K562 (cell line): Measurements from ENCODE around the gene RHBDL3. TPM values are rescaled to one million over a fixed set of nuclear protein-coding genes. Genes with fewer than 3 reads are reported as not detected.

Experiments used
- ARID1B ChIP-seq: fragments of 450-650 bp; IDR thresholded peaks from 2 replicates; pipeline ENCODE4 v1.6.1; 2016; ENCODE audit warnings: antibody characterized with exemption, mild to moderate bottlenecking, inconsistent platforms
- ARID3B ChIP-seq: fragments of 250-450 bp; sonication (Bioruptor Pico); IDR thresholded peaks from 2 replicates; pipeline ENCODE4 v1.4.0; 2020; ENCODE audit warnings: borderline replicate concordance
- CXXC5 ChIP-seq: fragments of 250-450 bp; sonication (Bioruptor Pico); IDR thresholded peaks from 2 replicates; pipeline ENCODE4 v1.8.0; 2022; ENCODE audit warnings: inconsistent platforms, mild to moderate bottlenecking, moderate library complexity
- ELF2 ChIP-seq: fragments of 250-450 bp; sonication (Bioruptor Pico); IDR thresholded peaks from 2 replicates; pipeline ENCODE4 v1.5.0; 2021; ENCODE audit warnings: mild to moderate bottlenecking
- ETV1 ChIP-seq: fragments of 450-650 bp; conservative IDR thresholded peaks from 2 replicates; pipeline ENCODE4 v1.6.1; 2016; ENCODE audit warnings: missing genetic modification characterization, control low read depth, low read depth, missing compliant biosample characterization
- JUN ChIP-seq, 2 experiments: sonication (generic) in 1 of 2; formaldehyde crosslinking in 1 of 2; IDR thresholded peaks; 2 replicates each; pipeline versions ENCODE4 v1.6.1 to v1.8.0; 2012 to 2022; ENCODE audit warnings: borderline replicate concordance in 2 of 2, mild to moderate bottlenecking in 2 of 2, improper control_type of control experiment in 1 of 2, low read depth in 1 of 2, low read length in 1 of 2, missing genetic modification reagents in 1 of 2
- MAFF ChIP-seq: IDR thresholded peaks from 2 replicates; pipeline ENCODE4 v1.6.1; 2012; ENCODE audit warnings: low read length, improper control_type of control experiment
- MYNN ChIP-seq, 2 experiments: sonication (generic); formaldehyde crosslinking in 1 of 2; IDR thresholded peaks; 2 replicates each; pipeline versions ENCODE4 v1.5.0 to v1.6.1; 2016 to 2020; ENCODE audit warnings: antibody characterized with exemption in 1 of 2, missing genetic modification reagents in 1 of 2
- NEUROD1 ChIP-seq: fragments of 150-350 bp; IDR thresholded peaks from 2 replicates; pipeline ENCODE4 v1.6.1; 2014; ENCODE audit warnings: borderline replicate concordance, low read length, low read depth; ENCODE audit not compliant: partially characterized antibody
- OTX1 ChIP-seq: fragments of 450-650 bp; formaldehyde crosslinking; IDR thresholded peaks from 2 replicates; pipeline ENCODE4 v1.4.0; 2022; ENCODE audit warnings: mild to moderate bottlenecking
- PML ChIP-seq: IDR thresholded peaks from 2 replicates; pipeline ENCODE4 v1.6.1; 2012; ENCODE audit warnings: low read length, inconsistent platforms
- POLR2A ChIP-seq: fragments of 450-650 bp; conservative IDR thresholded peaks from 2 replicates; pipeline ENCODE4 v1.6.1; 2016
- RNF219 ChIP-seq: fragments of 250-450 bp; sonication (Bioruptor Pico); IDR thresholded peaks from 2 replicates; pipeline ENCODE4 v1.5.0; 2022; ENCODE audit warnings: mild to moderate bottlenecking
- SETDB1 ChIP-seq: IDR thresholded peaks from one replicate; pipeline ENCODE4 v1.6.1; 2012; ENCODE audit warnings: low read length, control low read depth, inconsistent platforms
- SIN3A ChIP-seq, 2 experiments: fragments of 150-350 bp in 1 of 2; IDR thresholded peaks; 2 replicates each; pipeline ENCODE4 v1.6.1; 2011 to 2016; ENCODE audit warnings: borderline replicate concordance in 2 of 2, low read depth in 2 of 2, low read length in 2 of 2, mild to moderate bottlenecking in 2 of 2, moderate library complexity in 2 of 2; ENCODE audit not compliant: control insufficient read depth in 1 of 2
- SMAD4 ChIP-seq: fragments of 250-450 bp; sonication (Bioruptor Pico); conservative IDR thresholded peaks from 2 replicates; pipeline ENCODE4 v1.8.0; 2021; ENCODE audit warnings: inconsistent platforms, mild to moderate bottlenecking, moderate library complexity
- SUPT5H ChIP-seq: fragments of 450-650 bp; IDR thresholded peaks from 2 replicates; pipeline ENCODE4 v1.6.1; 2016
- TAL1 ChIP-seq: fragments of 450-650 bp; IDR thresholded peaks from 2 replicates; pipeline ENCODE4 v1.6.1; 2016; ENCODE audit warnings: mild to moderate bottlenecking
- TOE1 ChIP-seq, 2 experiments: fragments of 450-650 bp in 1 of 2; sonication (generic) in 1 of 2; formaldehyde crosslinking in 1 of 2; IDR thresholded peaks; 2 replicates each; pipeline versions ENCODE4 v1.7.1 to v1.8.0; 2016 to 2022; ENCODE audit warnings: borderline replicate concordance in 2 of 2, mild to moderate bottlenecking in 2 of 2, antibody characterized with exemption in 1 of 2, inconsistent platforms in 1 of 2, low read depth in 1 of 2, missing genetic modification reagents in 1 of 2, moderate library complexity in 1 of 2
- ZBTB49 ChIP-seq: sonication (generic); formaldehyde crosslinking; IDR thresholded peaks from 2 replicates; pipeline ENCODE4 v1.8.0; 2022; ENCODE audit warnings: missing genetic modification reagents, mild to moderate bottlenecking, borderline replicate concordance
- ZNF197 ChIP-seq: fragments of 200-800 bp; sonication (Bioruptor generic); IDR thresholded peaks from 2 replicates; pipeline ENCODE4 v1.6.1; 2016; ENCODE audit warnings: low read depth, missing genetic modification characterization, missing compliant biosample characterization
- ZNF717 ChIP-seq: fragments of 250-450 bp; sonication (Bioruptor Pico); IDR thresholded peaks from 2 replicates; pipeline ENCODE4 v1.5.0; 2021
- polyA plus RNA-seq, 8 experiments: library from polyadenylated mRNA; depleted of rRNA in 4 of 8; stranded (reverse) in 5 of 8; unstranded in 3 of 8; fragments of >200 nt; fragmentation: Nextera tagmentation in 2 of 8; fragmentation: Illumina TruSeq in 1 of 8; extraction: Ambion mirVana in 2 of 8; extraction: Trizol in 1 of 8; gene quantifications; 2 replicates each; pipeline versions ENCODE4 v1.2.1 to v1.2.3, GENCODE V29; 2011 to 2014; ENCODE audit warnings: inconsistent platforms in 1 of 8, missing spikeins in 1 of 8
- total RNA-seq, 7 experiments: library from RNA; depleted of rRNA in 6 of 7; stranded (reverse); fragments of >200 nt in 6 of 7; fragmentation: Illumina TruSeq in 2 of 7; extraction: Trizol in 2 of 7; gene quantifications; 2 replicates each; pipeline versions ENCODE4 v1.2.1 to v1.2.3, GENCODE V29; 2011 to 2021; ENCODE audit warnings: low replicate concordance in 1 of 7

RHBDL3 gene
- total and polyA plus RNA-seq, 9 of the 15 experiments (the other 6 are each of a cell fraction or from before 2014, with no cell fraction given) = 0.06 to 0.31 (median 0.09) TPM; not detected in 4

GRCh38 chr17:32286518-32286900 lies 20.9 kb downstream of the RHBDL3 start (continued):
- TF ChIP-seq ARID3B (CRISPR knock-in tag) = no peak
- TF ChIP-seq ZNF197 (CRISPR knock-in tag) = 0 out of 2 replicates have a peak, but pooled peaks have one; percentile 34
- TF ChIP-seq ELF2 (CRISPR knock-in tag) = no peak
- TF ChIP-seq ZNF717 (CRISPR knock-in tag) = no peak
- TF ChIP-seq MAFF = peak; percentile 97
- no peak for TF ChIP-seq SUPT5H
- no peak for TF ChIP-seq OTX1 (CRISPR knock-in tag)
- no peak for TF ChIP-seq TOE1 (IDR thresholded peaks at IDR 0.05; ENCODE audit: borderline replicate concordance)
- TF ChIP-seq TOE1 (CRISPR knock-in tag; IDR thresholded peaks at IDR 0.05; ENCODE audit: borderline replicate concordance, low read depth) = no peak
- no peak for TF ChIP-seq NEUROD1
- TF ChIP-seq POLR2A = no peak
- peak; percentile 65; the same call in 1 of the 2 replicates for TF ChIP-seq JUN (IDR thresholded peaks at IDR 0.05; ENCODE audit: borderline replicate concordance, low read depth, low read length)
- no peak for TF ChIP-seq JUN (CRISPR knock-in tag; IDR thresholded peaks at IDR 0.05; ENCODE audit: borderline replicate concordance)
- TF ChIP-seq ZBTB49 = no peak
- peak; percentile 96 for TF ChIP-seq ARID1B
- TF ChIP-seq MYNN (IDR thresholded peaks at IDR 0.05) = peak; percentile 82; the same call in 1 of the 2 replicates
- no peak for TF ChIP-seq MYNN (CRISPR knock-in tag; IDR thresholded peaks at IDR 0.05)
- no peak for TF ChIP-seq SETDB1
- TF ChIP-seq TAL1 = peak; percentile 83
- peak; percentile 50; the same call in 1 of the 2 replicates for TF ChIP-seq SMAD4 (CRISPR knock-in tag)
- no peak for TF ChIP-seq SIN3A (IDR thresholded peaks at IDR 0.05; ENCODE audit: borderline replicate concordance in 2 of 2, control insufficient read depth in 1 of 2, low read depth in 2 of 2, low read length in 2 of 2)
- no peak for TF ChIP-seq ETV1 (tag)
- no peak for TF ChIP-seq RNF219 (CRISPR knock-in tag)
- TF ChIP-seq CXXC5 = peak; percentile 49
- peak; percentile 57; the same call in 1 of the 2 replicates for TF ChIP-seq PML
